Glomerular visceral epithelial cell (primary cell): ENCODE results near the gene SPATA6L.
A peak's percentile ranks its signal among the peaks of the same experiment; 100 is the strongest.
"Not testable (repeated sequence)": the region's sequence is repeated elsewhere in the genome, so short reads cannot be mapped to it uniquely, and the experiment has no call there.

ENCODE experiments used
- DNase-seq: peaks from one replicate; pipeline ENCODE4 v3.0.0-alpha.2; 2016; ENCODE audit errors: extremely low spot score

The SPATA6L gene

DNA sequence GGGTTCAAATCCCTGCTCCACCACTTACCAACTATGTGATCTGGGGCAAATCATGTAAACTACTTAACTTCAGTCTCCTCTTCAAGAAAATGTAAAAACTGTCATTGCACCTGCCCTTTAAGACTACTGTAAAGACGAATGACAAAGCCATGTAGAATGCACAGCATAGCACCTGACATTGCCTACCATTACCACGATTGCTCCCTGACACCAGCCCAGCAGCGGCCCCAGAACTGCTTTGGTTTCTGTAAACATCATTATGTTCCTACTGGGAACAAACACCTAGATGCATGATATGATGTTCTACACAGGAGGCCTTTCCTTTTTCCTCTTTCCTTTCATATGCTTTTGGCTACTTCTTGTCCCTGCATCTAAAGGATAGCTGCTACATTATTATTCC is 27.3 kb downstream of the SPATA6L start:
- no peak for DNase-seq

DNA sequence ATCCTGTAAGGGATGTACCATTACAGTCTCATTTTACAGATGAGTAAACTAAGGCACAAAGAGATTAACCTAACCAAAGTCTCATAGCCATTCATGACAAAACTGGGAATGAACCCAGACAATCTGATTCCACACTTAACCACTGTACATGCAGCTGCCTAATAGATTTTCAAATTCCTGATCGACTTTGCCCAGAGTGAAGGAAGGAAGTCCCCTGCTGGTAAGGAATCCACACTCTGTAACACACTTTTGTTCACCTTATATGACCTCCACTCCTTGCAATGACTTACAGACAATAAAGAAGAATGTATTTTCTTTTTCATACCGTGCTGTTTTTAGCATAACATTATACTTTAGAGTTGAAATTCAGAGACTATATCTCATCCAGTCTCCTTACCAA is 35.4 kb downstream of the SPATA6L start:
- no peak for DNase-seq

DNA sequence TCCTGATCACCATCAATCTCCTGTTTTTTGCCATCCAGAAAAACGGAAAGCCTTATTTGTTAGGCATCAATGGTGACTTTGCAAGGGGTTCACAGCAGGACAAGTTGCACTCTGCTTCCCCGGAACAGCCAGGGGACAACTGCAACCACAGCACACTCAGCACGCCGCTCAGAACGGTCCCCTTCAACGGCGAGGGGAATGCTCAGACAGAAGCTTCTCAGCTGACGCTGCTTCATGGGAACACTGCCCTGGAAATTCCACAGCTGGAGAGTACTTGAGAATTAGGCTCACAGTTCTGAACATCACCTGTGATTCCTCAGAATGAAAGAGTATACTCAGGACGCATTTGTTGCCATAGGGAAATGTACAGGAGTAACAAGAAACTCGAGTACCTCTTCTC is 44.3 kb downstream of the SPATA6L start:
- DNase-seq, result no peak

DNA sequence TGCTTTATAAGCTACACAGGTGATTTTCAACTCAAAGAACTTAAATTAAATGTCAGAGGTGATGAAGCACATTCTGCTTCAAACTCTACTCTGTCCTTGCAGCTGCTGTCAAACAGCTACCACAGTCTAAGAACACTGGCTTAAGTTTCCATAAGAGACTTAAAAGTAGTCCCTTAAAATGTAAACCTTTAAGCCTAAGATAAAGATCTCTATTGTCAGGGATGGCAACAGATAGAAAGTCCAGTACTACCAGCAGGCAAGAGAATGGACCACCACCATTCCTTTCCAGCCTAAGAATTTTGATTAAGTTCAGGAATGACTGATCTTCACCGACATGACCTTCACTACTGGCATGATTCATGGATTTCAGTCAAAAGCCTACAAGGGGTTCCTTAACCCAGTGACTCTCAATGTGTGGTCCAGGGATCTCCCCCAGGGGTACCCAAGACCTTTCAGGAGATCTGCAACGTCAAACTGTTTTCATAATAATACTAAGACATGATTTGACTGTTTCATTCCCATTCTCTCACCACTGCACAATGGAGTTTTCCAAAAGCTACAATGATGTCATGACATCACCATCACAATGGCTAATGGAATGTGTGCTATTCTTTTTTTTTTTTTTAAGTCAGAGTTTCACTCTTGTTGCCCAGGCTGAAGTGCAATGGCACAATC is 45.3 kb downstream of the SPATA6L start:
- DNase-seq, result no peak

DNA sequence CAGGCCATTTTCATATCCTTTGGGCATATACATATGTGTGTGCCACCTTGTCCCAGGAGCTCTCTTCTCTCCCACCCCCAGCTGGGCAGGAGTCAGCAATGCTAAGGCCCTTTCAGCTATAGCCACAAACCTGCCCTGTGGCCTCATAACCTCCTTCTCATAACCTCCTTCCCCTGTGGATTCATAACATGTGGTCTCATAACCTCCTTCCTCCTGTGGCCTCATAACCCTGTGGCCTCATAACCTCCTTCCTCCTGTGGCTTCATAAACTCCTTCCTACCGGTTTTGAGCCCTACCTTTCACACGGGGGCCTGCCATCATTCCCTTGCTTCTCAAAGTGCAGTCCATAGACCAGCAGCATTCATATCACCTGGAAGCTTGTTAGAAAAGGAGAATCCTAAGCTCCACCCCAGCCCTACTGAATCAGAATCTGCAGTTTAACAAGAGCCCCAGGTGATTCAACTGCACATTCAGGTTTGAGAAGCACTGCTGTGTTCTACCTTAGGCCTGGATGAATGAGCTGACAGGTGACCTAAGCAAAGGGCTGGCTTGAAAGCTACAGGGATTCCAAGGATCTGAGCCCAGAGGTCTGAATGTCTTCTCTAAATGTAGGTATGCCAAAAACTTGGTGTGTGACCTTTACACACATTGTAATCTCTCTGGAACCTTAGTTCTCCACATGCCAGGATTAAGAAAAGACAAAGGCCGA is 46.1 kb downstream of the SPATA6L start:
- DNase-seq, result no peak

DNA sequence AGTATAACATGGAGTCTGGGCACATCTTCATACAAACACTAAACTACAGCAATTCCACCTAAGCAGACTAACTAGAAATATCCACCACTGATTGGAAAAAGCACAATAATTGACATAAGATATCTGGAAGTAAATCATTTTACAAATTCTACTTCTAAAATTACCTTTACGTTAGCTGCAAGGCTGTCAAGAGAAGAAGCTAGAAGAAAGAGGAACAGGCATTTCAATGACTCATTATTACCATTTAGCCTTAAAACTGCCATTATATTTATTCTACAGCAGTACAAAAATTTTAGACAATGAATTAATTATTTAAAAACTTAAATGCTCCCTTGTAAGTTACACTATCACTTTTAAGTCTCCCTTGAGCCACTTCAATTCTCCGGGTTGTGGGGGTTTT is 47.6 kb downstream of the SPATA6L start:
- no peak for DNase-seq

DNA sequence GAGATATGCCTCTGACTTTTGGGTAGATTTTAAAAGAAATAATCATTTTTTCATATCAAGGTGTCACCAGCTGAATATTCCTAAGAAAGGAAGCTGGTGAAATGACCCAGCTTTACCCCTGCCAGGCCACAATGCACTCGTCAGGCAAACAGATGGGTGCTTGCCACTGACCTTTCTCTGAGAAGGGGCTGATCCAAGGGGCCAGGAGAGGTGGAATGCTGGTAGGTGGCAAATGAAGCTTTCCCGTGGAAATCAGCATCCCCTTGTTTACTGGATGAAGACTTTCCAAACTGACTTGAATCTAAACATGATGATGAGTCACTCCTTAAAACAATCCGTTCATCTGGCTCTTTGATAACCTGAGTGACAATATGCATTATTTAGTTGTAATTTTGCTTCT is 48.5 kb downstream of the SPATA6L start:
- no peak for DNase-seq

DNA sequence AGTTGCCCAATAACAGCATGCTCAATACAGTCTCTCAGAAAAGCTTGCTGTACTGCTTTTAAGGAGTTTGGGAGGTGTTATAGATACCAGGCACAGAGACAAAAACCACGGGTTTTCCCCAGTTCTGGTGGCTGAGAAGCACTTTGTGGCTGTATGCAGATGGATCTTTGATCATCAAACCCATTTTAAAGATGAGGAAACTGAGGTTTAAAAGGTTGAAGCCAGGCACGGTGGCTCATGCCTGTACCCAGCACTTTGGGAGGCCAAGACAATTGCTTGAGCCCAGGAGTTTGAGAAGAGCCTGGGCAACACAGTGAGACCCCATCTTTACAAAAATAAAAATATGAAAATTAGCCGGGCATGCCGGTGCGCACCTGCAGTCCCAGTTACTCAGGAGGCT is 50.5 kb downstream of the SPATA6L start:
- no peak for DNase-seq

DNA sequence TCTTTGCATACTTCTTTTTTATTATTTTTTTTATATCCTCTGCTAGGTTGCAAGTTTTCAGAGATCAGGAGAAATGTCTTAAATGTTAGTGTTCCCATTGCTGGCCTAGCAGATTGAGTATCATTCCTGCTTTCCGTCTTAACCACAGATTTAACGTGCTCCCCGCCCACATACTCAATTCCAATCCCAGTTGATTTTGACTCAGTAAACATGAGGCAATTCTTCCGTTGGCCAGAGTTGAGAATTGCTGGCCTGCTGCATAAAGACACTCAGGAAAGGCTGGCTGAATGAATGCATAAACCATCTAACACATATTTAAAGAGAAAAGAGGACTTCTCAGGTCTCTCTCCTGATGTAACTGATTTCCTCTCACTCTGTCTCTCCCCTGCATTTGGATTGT is 51.0 kb downstream of the SPATA6L start:
- no peak for DNase-seq

DNA sequence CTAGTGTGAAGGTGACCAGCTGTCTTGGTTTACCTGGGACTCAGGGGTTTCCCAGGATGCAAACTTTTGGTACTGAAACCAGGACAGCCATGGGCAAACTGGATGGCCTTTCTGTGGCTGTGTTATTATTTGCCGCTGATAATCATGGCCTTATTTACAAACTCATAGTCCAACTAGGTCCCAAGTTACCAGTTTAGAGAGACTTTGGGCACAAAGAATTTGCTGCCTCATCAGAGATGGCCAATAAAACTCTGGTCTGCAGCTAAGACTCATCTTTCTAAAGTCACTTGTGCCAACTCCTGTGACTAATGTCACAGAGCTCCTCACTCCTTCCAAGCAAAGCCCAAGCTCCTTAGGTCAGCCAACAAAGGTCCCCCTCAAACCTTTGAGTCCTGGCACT is 51.7 kb downstream of the SPATA6L start:
- DNase-seq, result no peak

DNA sequence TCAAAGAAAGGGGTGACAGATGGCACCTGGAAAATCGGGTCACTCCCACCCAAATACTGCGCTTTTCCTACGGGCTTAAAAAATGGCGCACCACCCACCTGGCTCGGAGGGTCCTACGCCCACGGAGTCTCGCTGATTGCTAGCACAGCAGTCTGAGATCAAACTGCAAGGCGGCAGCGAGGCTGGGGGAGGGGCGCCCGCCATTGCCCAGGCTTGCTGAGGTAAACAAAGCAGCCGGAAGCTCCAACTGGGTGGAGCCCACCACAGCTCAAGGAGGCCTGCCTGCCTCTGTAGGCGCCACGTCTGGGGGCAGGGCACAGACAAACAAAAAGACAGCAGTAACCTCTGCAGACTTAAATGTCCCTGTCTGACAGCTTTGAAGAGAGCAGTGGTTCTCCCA is 60.2 kb downstream of the SPATA6L start:
- not testable (repeated sequence) for DNase-seq

DNA sequence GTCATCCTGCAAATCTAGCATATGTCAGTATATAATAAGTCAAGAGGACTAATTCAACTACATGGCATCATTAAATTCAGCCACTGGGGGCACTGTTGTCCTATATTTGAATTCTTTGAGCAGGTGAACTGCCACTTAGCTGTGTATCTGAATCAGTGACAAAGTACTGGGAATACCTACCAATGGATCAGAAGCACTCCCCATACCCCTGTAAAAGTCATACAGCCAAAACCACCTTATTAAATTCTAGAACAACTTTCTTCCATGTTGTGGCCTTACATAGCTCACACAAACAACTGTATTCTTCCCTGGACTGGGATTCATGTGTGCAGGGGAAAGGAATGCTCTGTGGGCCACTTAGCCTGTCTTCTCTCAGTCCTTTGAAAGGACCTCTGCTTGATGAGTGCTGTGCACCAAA is 61.6 kb downstream of the SPATA6L start:
- peak; percentile 74 for DNase-seq

DNA sequence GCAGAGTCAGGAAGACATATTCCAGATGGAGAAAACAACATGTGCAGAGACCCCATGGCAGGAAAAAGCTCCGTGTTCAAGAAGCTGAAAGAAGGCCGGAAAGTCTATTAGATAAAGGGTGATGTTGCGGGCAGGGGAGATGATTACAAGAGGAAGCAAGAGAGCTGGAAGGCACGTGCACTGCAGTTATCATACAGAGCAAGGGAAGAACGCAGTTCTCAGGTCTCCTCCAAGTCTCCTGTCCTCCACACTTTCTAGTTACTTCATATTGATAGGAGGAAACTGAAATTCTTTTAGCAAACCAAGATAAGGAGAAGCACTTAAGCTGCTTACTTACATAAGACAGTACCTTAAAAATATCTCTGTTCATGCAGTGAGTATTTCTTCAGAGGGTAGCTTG is 62.5 kb downstream of the SPATA6L start:
- no peak for DNase-seq

DNA sequence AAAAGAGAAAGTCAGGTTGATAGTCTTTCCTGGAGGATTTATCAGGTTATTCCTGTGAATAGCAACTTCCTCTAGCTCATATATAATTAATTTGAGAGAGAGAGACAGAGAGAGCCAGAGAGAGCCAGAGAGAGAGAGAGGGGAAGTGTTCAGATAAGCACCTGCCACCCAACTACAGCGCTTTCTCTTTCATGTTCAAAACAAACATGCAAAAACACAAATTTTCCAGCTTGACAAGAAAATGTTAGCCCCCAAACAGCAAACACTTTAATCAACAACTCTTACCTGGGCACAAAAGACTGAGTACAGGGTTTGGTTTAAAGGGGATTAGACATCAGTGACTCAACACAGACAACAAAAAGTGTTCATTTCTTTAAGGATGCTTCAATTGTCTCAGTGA is 65.9 kb downstream of the SPATA6L start:
- DNase-seq, result no peak

DNA sequence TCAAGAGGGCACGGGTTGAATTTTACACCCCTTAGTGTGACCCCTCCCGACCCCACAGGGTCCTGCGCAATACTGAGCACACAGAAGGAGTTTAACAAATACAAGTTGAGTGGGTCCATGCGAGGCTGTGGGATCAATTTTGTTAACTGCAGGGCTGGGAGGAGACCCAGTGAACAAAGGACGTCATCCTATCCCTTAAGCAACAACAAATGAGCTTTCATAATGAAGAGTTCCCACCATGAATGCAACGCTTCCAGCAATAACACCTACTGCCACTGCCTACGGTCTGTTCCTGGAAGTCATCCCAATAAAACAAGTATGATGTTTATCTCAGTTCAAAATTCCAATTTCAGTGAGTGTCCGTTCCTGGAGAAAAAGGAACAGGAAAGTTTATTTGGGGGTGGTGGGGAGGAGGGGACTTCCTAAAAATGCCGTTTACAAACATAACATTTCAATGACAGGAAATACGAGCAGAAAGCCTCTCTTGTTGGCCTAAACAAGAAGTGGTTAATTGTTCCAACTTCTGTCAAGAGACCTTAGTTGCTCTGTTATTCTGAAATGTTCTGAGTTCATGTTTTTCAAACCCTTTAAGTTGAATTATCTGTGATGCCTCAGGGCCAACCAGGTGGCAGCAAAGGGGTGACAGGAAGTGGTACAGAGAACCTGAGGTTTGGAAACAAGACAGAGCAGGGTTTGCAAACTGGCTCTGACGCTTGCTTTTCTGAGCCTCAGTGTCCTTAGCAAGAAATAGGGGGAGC is 69.9 kb downstream of the SPATA6L start:
- no peak for DNase-seq

DNA sequence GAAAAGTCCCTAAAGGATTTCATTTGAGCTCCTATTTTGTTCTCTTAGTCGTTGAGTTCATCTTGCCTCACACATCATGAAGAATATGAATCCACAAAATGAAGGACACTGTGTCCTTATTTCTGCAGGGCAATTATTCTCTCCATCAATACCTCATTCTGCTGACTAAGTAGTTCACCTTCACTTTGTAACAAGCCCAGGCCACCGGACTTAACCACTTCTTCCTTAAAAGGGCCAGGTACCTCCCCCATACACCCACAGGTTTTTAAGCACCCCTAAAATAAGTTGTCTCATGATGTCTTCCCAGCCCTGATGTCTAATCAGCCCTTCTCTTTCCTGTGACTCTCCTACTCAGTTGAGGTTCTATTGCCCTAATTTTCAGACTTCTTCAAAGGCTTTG is 71.3 kb downstream of the SPATA6L start:
- no peak for DNase-seq

DNA sequence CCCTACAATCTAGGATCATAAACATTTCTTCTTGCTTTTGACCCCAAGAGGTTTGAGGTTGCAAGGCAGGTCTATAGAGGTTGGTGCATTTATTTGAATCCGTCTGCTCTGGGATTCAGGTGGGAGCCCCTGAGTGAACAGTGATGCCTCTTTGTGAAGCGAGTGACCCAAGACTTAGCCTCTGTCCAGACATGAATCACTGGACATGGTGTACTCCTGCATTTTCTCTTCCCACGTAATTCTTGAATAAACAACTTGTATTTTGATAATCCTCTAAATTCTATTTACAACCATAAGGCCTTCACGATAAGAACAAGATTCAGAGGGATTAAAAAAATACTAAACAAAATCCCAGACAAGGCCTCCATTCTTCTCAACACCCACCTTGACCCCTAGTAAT is 71.7 kb downstream of the SPATA6L start:
- no peak for DNase-seq

DNA sequence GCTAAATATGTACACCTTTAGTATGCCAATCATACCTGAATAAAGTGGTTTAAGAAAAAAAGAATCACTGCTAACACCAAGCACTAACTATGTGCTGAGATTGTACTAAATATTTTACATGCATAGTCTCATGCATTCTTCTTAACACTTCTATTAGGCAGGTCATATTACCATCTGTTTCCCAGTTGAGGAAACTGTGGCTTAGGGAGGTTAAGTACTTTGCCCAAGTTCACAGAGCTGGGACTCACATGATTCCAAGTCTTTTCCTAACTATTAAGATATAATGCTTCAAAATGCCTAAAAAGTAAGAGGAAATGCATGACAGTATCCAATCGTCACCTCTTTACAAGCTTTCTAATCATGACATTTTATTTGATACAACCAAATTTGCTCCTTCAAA is 73.4 kb downstream of the SPATA6L start:
- no peak for DNase-seq

DNA sequence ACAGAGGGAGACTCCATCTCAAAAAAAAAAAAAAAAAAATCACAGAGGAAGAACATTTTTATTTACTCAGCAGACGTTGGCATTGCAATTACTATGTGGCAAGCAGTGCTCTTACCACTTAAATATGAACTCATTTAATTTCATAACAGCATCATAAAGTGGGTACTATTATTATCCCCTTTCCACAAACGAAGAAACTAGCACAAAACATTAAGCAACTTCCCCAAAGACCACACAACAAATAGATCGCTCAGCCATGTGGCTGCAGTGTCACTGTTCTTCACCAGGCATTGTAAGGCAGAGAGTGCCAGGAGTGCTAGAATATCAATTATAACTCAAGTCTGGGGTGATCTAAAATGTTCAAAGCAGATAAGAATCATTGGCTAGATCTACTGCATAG is 74.0 kb downstream of the SPATA6L start:
- no peak for DNase-seq

DNA sequence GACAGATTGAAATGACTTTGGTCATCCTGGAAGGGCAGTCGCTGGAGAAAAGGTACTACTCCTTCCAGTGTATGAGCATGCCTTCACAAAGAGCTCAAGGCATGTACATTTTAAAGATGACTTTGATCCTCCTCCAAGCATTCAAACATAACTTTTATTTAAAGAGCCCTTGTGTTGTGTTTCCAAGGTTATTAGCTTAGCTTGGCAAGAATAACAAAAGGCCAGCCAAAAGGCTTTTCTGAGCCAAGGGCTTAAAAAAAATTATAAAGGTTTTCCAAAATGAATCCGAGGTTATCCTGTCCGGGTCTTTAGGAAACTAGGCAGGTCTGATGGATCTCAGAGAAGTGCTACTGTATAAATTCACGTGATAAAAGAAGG is 75.2 kb downstream of the SPATA6L start:
- no peak for DNase-seq

DNA sequence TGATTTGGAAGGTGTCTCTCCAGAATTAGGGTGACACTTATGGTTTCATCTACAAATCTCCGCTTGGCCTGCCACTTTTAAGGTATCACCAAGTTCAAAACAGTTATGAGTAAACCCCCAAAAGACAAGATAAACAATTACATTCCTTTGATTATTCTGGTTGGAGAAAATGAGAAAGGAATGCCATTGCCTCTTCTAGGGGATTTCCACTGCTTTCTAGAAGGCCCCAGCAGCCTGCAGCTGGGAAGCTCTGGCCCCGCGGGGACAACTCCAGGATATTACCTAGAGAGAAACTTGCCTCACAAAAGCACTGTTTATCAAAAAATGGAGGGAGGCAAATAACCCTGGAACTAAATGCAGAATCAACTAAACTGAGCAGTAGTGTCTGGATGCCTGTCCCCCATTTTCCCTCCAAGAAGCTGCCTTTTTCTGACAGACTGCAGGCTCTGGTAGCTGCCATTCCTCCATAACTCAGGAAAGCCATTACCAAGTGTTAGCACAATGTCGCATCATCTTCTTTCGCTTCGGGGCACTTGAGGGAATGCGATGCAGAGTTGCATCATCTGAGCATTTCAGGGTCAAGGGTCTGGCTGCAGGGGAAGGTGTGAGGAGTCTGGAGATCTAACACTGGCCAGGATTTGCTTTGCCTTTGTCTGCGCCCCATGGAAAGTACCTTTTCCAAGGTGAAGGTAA is 75.7 kb downstream of the SPATA6L start:
- DNase-seq, result peak; percentile 6

DNA sequence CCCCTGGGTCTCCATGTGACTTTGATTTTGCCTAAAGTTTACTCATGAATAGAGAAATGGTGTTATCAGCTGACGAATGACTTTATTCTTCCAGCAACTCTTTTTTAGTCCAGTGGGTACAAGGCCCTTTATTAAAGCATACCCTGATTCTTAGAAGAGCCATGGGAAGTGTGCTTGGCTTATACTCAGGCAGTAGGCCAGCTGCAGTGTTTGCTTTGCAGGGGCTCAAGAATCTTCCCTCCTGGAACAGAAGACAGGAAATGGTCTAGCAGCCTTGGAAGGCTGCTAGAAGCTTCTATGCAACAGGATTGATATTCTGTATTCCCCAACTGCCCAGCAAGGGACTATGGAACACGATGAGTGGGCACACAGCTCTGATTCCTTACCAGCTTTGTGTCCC is 77.6 kb downstream of the SPATA6L start:
- DNase-seq, result no peak

DNA sequence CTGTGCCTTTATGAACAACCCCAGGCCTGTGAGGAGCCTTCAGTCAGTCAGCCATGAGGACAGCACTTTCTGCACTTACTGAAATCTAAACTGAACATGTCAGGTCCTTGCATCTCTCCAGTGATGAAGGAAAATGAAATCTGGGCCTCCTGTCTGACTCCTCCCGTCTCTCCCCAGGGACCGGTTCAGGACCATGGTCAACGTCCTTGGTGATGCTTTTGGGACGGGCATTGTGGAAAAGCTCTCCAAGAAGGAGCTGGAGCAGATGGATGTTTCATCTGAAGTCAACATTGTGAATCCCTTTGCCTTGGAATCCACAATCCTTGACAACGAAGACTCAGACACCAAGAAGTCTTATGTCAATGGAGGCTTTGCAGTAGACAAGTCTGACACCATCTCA is 81.1 kb downstream of the SPATA6L start:
- no peak for DNase-seq
